Left ventricle myocardium superior (tissue), 1 donor: ENCODE measurements around the gene LTBR. TPM values are rescaled to one million over a fixed set of nuclear protein-coding genes. Genes with fewer than 3 reads are reported as not detected.

Experiments
- ATAC-seq: fragments of 200-7000 bp; cut with Tn5 transposase; one replicate; pipeline ENCODE4 v1.9.1; 2020; ENCODE audit warnings: mild to moderate bottlenecking, moderate library complexity
- DNase-seq: peaks from one replicate; pipeline ENCODE4 v3.0.0-alpha.2; 2020
- intact Hi-C: fragments of 100-400 bp; cut with micrococcal nuclease; formaldehyde crosslinking; loops from one replicate; pipeline ENCODE4 v1.11.0; 2022
- total RNA-seq: library from RNA; stranded (reverse); fragmentation: NEBNext Ultra II Directional; extraction: Animal tissue kit (Norgen Biotek cat#: 25700); gene quantifications from one replicate; pipeline ENCODE4 v1.2.1, GENCODE V29; 2021
- donor health status: DM: no; HTN: yes; CAD: no; lungs with severe emphysema.

Gene LTBR
- total RNA-seq, 1 donor from 2014 or later = 32.9 TPM

DNA sequence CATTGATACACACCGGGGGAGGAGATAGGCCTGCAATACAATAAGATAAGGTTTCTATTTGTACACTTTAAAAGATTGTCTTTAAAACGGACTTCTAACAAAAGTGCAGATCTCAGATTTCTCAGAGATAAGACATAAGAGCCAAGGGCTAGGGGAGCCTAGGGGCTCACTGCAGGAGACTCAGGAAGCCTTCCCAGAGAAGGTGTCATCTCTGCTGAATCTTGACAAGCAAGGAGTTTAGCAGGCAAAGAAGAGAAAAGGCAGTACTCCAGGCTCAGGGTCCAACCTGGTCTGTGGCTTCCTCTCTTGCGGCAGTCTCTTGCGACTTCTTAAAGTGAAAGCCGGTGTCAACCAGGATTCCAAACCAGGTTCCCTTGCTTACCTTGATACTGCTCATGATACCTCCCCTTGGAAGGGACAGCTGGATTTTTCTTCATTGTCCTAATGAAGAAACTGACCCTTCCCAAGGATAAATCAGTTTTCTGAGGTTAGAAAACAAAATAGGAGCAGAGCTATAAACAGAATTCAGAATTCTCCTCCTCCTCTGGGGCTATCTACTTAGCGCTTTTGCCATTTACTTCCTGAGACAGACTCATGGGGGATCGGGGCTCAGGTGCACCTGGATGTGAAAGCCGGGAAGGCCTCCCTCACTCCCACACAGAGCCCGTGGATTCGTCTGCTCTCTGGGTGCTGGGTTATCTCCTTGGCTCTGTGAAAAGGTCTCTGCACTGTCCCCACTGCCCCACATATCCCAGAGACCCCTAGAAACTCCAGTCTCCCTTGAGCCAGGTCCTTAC, 6.9 kb upstream of the LTBR start:
- intact Hi-C loops = no loop called here
- no peak for DNase-seq
- no peak for ATAC-seq

DNA sequence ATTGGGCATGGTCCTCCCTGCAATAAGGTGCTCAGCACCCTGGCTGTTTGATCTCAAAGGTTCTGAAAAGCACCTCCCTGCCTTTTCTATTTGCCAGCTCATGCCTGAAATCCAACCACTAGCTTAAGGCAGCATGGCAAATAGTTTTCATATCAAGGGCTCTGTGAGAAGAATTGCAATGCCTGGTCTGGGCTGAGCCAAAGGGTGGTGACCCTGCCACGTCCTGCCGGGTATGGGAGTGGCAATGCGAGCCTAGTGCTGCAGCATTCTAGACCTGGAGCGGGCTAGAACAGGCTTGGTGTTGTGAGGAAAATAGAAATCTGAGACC, 6.3 kb upstream of the LTBR start:
- intact Hi-C loops = no loop called here
- DNase-seq (no peak), ATAC-seq (peak; percentile 60)

DNA sequence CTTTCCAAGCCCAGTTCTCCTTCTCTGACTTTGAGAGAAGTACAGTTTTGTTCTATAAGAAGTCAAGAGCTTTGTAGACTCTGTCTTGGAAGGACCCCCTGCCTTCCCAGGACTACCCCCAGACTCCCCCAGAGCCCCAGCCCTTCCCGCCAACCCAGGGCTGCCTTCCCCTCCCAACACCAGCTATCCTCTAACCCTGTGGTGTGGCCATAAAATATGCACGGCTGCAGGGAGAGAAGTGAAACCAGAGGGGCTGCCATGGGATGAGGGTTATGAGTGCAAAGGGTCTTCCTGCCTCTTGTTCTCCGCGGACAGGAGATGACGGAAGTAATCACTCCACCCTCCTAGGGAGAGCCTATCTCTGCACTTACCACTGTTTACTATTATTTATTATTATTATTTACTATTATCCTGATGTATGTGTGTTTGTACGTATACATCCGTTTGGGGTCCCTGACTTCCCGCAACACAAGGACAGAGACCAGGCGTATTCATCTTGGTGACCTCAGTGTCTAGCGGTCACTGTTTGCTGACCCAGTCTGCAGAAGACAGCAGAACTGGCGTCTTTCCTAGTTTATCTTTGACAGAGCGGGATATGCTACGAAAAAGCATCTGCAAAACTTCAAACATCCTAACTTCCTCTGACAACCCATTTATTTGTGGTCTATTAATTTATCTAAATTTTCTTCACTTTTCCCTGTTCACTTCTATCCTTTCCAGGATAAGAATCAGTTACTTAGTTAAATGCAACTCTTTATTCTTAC, 5.1 kb upstream of the LTBR start:
- DNase-seq = no peak
- intact Hi-C loops = no loop called here

DNA sequence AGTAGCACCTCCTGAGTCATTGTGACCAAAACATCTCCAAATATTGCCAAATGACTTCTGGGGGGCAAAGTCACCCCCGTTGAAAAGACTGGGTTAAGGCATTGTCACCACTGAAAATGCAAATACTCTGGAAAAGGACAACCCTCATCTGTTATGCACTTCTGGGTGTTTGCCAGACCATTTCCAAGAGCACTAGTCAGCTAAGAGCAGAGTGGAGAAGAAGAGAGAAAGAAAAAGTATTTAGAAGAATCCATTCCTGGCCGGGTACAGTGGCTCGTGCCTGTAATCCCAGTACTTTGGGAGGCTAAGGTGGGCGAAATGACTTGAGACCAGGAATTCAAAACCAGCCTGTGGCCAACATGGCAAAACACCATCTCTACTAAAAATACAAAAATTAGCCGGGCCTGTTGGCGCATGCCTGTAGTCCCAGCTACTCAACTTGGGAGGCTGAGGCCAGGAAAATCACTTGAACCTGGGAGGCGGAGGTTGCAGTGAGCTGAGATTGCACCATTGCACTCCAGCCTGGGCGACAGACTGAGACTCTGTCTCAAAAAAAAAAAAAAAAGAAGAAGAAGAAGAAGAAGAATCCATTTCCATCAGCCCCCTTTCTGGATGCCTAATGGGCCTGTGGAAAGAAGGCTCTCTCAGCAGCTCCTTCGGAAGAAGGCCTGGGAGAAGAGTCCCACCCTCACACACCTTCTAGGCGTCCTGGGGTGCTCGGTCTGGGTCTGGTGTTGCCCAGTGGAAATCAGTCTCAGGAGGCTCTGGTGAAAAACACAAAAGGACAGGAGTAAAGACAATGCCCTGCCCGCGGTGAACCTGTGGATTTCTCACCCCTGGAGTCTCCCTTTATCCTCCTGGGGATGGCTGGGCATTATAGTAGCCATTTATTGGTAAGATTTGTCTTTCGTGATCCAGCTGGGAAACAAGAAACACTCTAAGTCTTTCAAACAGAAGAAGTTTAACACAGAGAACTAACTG, 3.5 kb upstream of the LTBR start:
- ATAC-seq = no peak
- DNase-seq = no peak
- intact Hi-C loops = no loop called here

More for the DNA sequence above, 5.1 kb upstream of the LTBR start:
- no peak for ATAC-seq

DNA sequence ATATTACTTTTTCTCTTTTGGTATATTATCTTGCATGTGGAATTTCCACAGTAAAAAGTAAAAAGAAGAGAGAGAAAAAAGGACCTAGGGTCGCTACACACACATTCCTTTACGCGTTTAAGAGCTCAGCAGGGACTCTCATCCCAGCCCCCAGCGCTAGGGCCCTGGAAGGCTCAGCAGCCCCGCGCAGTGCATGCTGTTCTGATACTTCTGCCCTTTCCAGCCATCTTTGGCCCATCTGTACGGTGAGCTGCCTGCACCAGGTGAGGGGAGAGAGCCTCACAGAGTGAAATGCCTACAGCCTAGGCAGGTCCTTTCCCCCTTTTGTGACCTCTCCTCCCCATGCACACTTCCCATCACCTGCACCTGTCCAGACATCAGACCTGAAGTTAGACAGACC, 1.6 kb upstream of the LTBR start:
- intact Hi-C loops = no loop called here
- ATAC-seq (no peak), DNase-seq (no peak)

DNA sequence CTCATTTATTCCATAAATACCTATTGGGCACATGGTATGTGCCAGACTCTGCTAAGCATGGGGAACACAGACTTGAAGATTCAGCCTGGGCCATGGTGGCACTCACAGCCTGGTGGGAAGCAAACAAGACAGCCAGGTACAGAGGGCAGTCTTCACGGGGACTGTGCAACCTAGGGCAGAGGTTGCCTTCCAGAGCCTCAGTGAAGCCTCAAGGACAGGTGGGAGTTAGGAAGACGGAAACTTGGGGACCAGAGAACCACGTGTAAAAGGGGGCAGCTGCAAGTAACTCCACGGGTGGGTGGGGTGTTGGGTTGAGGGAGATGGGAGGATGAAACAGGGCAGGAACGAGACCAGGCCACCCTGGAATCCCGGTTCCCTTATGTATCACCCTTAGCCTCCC, 980 bp upstream of the LTBR start:
- ATAC-seq (no peak), DNase-seq (no peak)
- intact Hi-C loops = no loop called here

DNA sequence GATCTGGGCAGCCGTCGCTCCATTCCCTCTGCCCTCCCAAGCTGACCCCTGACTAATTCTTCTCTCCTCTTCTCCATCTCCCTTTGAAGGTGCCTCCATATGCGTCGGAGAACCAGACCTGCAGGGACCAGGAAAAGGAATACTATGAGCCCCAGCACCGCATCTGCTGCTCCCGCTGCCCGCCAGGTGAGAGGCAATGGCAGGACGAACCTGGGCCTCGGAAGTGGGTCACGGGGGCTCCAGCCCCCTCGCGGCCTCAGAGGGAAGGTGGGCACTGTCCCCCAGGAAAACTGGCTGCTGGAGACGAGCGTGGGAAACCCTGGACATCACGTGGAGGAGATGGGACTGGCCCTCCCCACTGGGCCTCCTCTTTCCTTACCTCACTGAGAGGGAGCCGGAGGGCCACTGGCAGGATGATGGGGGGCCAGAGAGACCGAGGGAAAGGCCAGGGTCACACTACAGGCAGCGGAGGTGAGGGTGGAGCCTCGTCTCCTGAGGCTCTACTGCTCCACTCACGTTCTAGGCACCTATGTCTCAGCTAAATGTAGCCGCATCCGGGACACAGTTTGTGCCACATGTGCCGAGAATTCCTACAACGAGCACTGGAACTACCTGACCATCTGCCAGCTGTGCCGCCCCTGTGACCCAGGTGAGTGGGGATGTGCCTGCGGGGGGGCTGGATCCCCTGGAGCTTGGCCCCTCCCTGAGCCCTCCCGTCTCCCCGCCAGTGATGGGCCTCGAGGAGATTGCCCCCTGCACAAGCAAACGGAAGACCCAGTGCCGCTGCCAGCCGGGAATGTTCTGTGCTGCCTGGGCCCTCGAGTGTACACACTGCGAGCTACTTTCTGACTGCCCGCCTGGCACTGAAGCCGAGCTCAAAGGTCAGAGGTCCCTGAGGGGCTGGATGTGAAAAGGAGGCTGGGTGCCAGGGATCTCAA, 806 bp downstream of the LTBR start:
- intact Hi-C loops = no loop called here
- DNase-seq = peak; percentile 41
- peak; percentile 4 for ATAC-seq

DNA sequence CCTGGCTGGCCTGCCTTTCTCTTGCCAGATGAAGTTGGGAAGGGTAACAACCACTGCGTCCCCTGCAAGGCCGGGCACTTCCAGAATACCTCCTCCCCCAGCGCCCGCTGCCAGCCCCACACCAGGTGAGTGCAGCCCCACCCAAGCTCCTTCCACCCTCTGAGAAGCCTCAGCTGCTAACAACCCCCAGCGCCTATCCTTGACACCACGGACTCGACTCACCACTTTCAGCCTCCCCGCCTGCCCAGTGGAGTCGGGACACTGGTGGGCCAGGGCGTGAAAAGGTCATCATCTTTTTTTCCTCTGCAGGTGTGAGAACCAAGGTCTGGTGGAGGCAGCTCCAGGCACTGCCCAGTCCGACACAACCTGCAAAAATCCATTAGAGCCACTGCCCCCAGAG, 2.1 kb downstream of the LTBR start:
- intact Hi-C loops = no loop called here
- DNase-seq (no peak), ATAC-seq (no peak)

DNA sequence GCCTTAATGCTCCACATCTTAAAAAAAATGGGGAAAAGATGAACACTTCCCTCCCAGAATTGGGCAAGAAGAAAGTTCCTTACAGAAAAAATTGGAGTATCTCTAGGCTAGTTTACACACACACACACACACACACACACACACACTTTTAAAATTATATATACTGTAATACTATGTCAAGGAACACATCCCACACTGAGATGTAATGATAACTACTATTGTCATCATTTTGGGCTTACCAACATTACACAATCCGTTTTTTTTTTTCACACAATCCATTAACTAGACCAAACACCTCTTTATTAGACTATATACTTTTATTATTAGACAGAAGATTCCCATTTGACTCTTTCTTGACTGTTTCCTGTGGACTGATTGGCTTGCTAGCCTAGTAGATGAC, 2.5 kb downstream of the LTBR start:
- DNase-seq = no peak
- no peak for ATAC-seq
- intact Hi-C loops = no loop called here

DNA sequence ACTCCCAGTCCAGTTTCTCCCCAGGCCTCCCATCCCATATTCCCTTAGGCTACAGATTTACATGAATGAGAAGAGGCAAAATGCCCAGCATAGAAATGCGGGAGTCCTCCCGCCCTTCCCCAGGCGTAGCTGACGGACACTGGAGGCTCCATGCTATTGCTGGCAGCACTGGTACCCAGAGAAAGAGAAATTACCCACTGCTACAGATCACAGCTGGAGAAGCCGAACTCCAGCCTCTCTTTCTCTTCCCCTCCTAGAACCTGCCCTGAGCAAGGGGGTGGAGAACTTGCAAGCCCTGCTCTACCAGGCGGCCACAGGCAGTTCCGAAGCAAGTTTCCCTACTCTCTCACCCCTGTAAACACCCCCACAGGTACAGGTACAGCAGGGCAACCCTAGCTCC, 3.6 kb downstream of the LTBR start:
- no peak for ATAC-seq
- DNase-seq = no peak
- intact Hi-C loops = no loop called here

DNA sequence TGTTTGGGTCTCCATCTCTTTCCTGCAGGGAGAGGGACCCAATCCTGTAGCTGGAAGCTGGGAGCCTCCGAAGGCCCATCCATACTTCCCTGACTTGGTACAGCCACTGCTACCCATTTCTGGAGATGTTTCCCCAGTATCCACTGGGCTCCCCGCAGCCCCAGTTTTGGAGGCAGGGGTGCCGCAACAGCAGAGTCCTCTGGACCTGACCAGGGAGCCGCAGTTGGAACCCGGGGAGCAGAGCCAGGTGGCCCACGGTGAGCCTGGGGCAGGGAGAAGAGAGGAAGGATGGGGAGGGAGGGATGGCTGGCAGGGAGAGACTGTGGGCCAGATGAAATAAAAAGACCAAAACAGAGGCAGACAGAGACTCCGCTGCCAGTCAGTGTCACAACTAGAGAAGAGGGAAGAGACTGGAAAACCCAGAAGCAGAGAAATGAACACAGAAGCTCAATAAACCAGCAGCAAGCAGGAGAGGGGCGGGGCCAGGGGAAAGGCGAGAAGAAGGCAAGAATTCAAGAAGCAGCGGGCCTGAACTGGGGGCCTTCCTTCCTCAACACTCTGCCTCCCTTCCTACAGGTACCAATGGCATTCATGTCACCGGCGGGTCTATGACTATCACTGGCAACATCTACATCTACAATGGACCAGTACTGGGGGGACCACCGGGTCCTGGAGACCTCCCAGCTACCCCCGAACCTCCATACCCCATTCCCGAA, 6.3 kb downstream of the LTBR start:
- DNase-seq (no peak), ATAC-seq (no peak)
- intact Hi-C loops = no loop called here

DNA sequence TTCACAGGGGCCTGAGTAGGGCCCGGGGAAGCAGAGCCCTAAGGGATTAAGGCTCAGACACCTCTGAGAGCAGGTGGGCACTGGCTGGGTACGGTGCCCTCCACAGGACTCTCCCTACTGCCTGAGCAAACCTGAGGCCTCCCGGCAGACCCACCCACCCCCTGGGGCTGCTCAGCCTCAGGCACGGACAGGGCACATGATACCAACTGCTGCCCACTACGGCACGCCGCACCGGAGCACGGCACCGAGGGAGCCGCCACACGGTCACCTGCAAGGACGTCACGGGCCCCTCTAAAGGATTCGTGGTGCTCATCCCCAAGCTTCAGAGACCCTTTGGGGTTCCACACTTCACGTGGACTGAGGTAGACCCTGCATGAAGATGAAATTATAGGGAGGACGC, 7.1 kb downstream of the LTBR start:
- intact Hi-C loops = no loop called here
- ATAC-seq = peak; percentile 5
- DNase-seq = no peak

DNA sequence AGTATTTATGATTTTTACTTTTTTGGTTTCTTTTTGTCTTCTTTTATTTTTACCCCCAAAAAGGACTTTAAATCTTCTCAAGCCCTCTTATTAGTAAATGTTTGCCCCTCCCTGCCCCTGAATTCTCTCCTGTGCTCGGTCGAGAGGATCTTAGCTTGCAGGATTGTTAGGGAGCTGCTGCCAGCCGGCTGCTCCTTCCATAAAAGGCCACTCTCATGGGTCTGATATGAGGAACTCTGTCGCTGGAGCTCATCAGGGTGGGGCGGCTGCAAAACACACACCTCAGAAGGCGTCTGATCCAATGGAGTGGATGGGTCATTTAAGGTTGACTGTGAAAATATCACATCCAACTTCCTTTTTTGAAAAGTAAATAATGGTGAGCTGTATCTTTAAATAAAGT, 8.5 kb downstream of the LTBR start:
- intact Hi-C loops = no loop called here
- DNase-seq (peak; percentile 67), ATAC-seq (peak; percentile 79)

DNA sequence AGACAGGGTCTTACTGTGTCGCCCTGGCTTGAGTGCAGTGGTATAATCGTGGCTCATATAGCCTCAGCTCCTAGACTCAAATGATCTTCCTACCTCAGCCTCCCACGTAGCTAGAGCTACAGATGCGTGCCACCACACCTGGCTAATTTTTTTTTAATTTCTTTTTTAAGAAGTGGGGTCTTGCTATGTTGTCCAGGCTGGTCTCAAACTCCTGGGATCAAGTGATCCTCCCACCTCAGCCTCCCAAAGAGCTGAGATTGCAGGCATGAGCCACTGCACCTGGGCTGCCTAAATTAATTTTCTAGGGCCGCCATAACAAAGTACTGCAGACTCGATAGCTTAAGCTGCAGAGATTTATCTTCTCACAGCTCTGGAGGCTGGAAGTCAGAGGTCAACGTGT, 9.1 kb downstream of the LTBR start:
- intact Hi-C loops = no loop called here
- ATAC-seq (no peak), DNase-seq (no peak)

DNA sequence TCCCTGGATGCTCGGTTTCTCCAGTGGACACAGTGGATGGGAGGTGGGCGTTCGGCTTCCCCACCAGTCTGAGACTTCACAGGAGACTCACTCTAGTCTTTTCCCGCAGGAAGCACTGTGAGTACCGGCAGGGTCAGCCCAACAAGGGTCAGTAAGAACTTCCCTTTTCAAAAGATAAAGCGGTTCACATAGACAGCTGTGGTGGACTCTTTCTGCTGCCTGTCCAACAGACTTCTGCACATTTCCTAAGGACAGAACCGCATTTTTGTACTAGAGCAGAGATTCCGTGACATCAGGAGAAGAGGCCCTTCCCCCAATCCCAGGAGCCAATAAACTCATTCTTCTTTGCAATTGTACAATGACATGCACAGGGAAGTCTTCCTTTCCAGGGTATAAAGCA, 10.4 kb downstream of the LTBR start:
- DNase-seq (no peak), ATAC-seq (peak; percentile 20)
- intact Hi-C loops = no loop called here

DNA sequence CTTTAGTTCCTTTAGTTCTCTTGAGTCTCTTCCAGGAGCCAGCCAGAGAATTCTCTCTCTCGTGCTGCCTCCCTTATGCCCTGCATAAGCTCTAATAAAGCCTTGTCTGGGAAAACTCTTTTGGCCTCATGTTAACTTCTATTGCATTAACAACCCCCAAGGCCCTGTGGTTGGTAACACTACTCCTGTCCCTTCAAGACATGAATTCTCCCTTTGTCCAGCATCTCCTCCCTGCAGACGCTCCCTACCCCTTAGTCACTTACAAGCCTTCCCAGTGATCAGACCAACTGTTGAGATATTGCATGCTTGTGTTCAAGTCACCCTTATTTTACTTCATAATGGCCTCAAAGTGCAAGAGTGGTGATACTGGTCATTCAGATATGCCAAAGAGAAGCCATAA, 12.1 kb downstream of the LTBR start:
- DNase-seq (no peak), ATAC-seq (no peak)
- intact Hi-C loops = no loop called here

DNA sequence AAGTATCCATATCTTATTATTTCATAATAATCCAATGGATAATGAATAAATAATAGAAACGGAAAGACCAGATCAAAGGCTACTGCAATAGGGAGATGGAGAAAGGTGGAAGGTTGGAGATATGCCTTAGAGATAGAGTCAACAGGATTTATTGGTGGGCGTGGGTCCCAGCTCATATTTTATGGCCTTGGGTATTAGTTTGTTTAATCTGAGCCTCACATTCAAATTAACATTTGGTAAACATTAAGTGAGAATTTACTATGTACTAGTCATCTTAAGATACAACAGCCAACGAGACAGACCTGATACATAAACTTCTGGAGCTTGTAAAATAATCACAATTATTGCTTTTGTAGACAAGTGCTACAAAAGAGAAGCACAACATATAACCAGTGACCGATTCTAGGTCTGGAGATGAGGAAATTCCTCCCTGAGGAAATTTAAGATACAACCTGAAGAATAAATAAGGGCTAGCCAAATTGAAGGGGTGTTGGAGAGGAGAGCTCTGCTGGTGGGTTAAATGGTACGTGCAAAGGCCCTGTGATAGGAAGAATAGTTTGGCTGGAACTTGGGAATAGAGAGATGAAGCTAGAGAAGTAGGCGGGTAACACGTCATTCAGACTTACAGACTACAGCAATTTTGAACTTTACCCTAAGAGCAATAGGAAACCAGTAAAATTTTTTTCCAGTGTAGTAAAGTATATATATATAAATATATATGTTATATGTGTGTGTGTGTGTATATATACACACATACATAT, 16.1 kb downstream of the LTBR start:
- ATAC-seq (no peak), DNase-seq (no peak)
- intact Hi-C loops = no loop called here

DNA sequence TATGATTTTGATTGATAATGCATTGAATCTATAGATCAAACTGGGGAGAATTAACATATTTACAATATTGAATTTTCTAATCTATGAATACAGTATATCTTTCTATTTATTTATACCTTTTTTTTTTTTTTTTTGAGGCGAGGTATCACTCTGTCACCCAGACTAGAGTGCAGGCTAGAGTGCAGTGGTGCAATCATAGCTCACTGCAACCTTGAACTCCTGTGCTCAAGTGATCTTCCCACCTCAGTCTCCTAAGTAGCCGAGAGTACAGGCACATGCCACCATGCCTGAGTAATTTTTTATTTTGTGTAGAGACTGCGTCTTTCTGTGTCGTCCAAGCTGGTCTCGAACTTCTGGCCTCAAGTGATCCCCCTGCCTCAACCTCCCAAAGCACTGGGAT, 20.4 kb downstream of the LTBR start:
- intact Hi-C loops = no loop called here
- ATAC-seq (no peak), DNase-seq (no peak)
